Smooth muscle cell (in vitro differentiated cells): ENCODE data around the gene ZC3H12A. TPM values are rescaled to one million over a fixed set of nuclear protein-coding genes. Genes with fewer than 3 reads are reported as not detected.
A peak's percentile ranks its signal among the peaks of the same experiment; 100 is the strongest.

Experiments
- DNase-seq: peaks from one replicate; lab custom pipeline; 2025; ENCODE audit not compliant: unreplicated experiment; lab: John Stamatoyannopoulos, UW
- H2AFZ ChIP-seq: fragments of 200-600 bp; sonication (generic); 2 replicates; pipeline ENCODE4 v1.6.0; 2016; ENCODE audit warnings: antibody characterized with exemption, low read depth, mild to moderate bottlenecking
- H3F3A ChIP-seq: fragments of 200-600 bp; sonication (generic); 2 replicates; pipeline ENCODE4 v1.6.0; 2017; ENCODE audit warnings: antibody characterized with exemption, low read depth
- H3K27ac ChIP-seq: fragments of 200-600 bp; sonication (generic); 2 replicates; pipeline ENCODE4 v1.5.1; 2016; ENCODE audit warnings: low read depth, mild to moderate bottlenecking
- H3K27me3 ChIP-seq: fragments of 200-600 bp; sonication (generic); 2 replicates; pipeline ENCODE4 v1.6.1; 2016; ENCODE audit warnings: low read depth, mild to moderate bottlenecking
- H3K36me3 ChIP-seq: fragments of 200-600 bp; sonication (generic); 2 replicates; pipeline ENCODE4 v1.5.1; 2016; ENCODE audit warnings: low read depth
- H3K4me1 ChIP-seq: fragments of 200-600 bp; sonication (generic); 2 replicates; pipeline ENCODE4 v1.5.1; 2016; ENCODE audit warnings: low read depth
- H3K4me2 ChIP-seq: fragments of 200-600 bp; sonication (generic); 2 replicates; pipeline ENCODE4 v1.6.0; 2016; ENCODE audit warnings: mild to moderate bottlenecking
- H3K4me3 ChIP-seq: fragments of 200-600 bp; sonication (generic); 2 replicates; pipeline ENCODE4 v1.5.1; 2016; ENCODE audit warnings: mild to moderate bottlenecking
- H3K79me2 ChIP-seq: fragments of 200-600 bp; sonication (generic); 2 replicates; pipeline ENCODE4 v1.6.0; 2016; ENCODE audit warnings: low read depth, mild to moderate bottlenecking
- H3K9ac ChIP-seq: fragments of 200-600 bp; sonication (generic); 2 replicates; pipeline ENCODE4 v1.6.0; 2016; ENCODE audit warnings: low read depth
- H3K9me3 ChIP-seq: fragments of 200-600 bp; sonication (generic); replicated peaks from 2 replicates; pipeline ENCODE4 v1.5.1; 2016; ENCODE audit warnings: low read depth
- H4K20me1 ChIP-seq: fragments of 200-600 bp; sonication (generic); 2 replicates; pipeline ENCODE4 v1.6.0; 2016; ENCODE audit warnings: low read depth
- CTCF ChIP-seq: fragments of 200-600 bp; sonication (generic); IDR thresholded peaks from 2 replicates; pipeline ENCODE4 v1.5.1; 2017; ENCODE audit warnings: borderline replicate concordance, mild to moderate bottlenecking, antibody characterized with exemption; ENCODE audit not compliant: insufficient read depth, poor library complexity, severe bottlenecking
- WGBS: methylation state at CpG from one replicate; pipeline ENCODE4 v1.1.7; 2016; ENCODE audit warnings: low lambda C conversion rate; 5-methylcytosine and 5-hydroxymethylcytosine counted together
- polyA plus RNA-seq: library from polyadenylated mRNA; unstranded; fragments of >200 nt; fragmentation: Nextera tagmentation; extraction: Ambion mirVana; gene quantifications from 2 replicates; pipeline ENCODE4 v1.2.1, GENCODE V29; 2016
- total RNA-seq: library from RNA; depleted of rRNA; stranded (reverse); fragments of >200 nt; gene quantifications from 2 replicates; pipeline ENCODE4 v1.2.3, GENCODE V29; 2014

Gene ZC3H12A
- total and polyA plus RNA-seq, 2 experiments from 2014 or later: 13.2 to 29.6 TPM

- WGBS: 68% methylated on average over 8 of the region's 9 CpGs
- peaks cover 57% of the 10 kb centered on the region for H4K20me1 ChIP-seq
- H3K4me3 ChIP-seq: peak overlapping the region; percentile 69
- peaks cover 36% of the 10 kb centered on the region for H3K4me1 ChIP-seq
- no peak overlapping the region for H2AFZ ChIP-seq
- H3K36me3 ChIP-seq: no peaks in the 10 kb centered on the region
- peak overlapping the region; percentile 96 for H3K27ac ChIP-seq
- TF ChIP-seq CTCF: no peak
- H3K9me3 ChIP-seq: no peaks in the 10 kb centered on the region
- peaks cover 55% of the 10 kb centered on the region for H3K79me2 ChIP-seq
- no peaks in the 10 kb centered on the region for H3K27me3 ChIP-seq
- peaks cover 18% of the 10 kb centered on the region for H3F3A ChIP-seq
- peak overlapping the region; percentile 90 for H3K4me2 ChIP-seq
- DNase-seq: no peak
- peak overlapping the region; percentile 90 for H3K9ac ChIP-seq
Measured at GRCh38 chr1:37476087-37476452, 1.7 kb downstream of the ZC3H12A start.

GRCh38 chr1:37476460-37477197 is 2.2 kb downstream of the ZC3H12A start:
- Histone ChIP-seq H3K9ac (peak overlapping the region; percentile 90), H3K27ac (peak overlapping the region; percentile 96), H3K9me3 (no peaks in the 10 kb centered on the region), H2AFZ (no peak overlapping the region), H3K4me1 (peaks cover 33% of the 10 kb centered on the region), H3K4me3 (peak overlapping the region; percentile 69), H4K20me1 (peaks cover 62% of the 10 kb centered on the region), H3K36me3 (no peaks in the 10 kb centered on the region), H3F3A (peaks cover 18% of the 10 kb centered on the region), H3K79me2 (peaks cover 55% of the 10 kb centered on the region), H3K4me2 (peak overlapping the region; percentile 90), H3K27me3 (no peaks in the 10 kb centered on the region)
- DNase-seq: peak; percentile 53
- TF ChIP-seq CTCF: no peak
- 10% methylated on average over 3 of the region's 5 CpGs for WGBS

- Histone ChIP-seq H4K20me1 (peaks cover 68% of the 10 kb centered on the region), H3K36me3 (no peaks in the 10 kb centered on the region), H3F3A (peaks cover 14% of the 10 kb centered on the region), H3K27me3 (no peaks in the 10 kb centered on the region), H3K27ac (peak overlapping the region; percentile 96), H3K4me3 (peak overlapping the region; percentile 69), H3K4me2 (peak overlapping the region; percentile 90), H3K9me3 (no peaks in the 10 kb centered on the region), H2AFZ (no peak overlapping the region), H3K4me1 (peaks cover 25% of the 10 kb centered on the region), H3K79me2 (peaks cover 55% of the 10 kb centered on the region), H3K9ac (peak overlapping the region; percentile 90)
- no peak for DNase-seq
- 16% methylated on average over 10 of the region's 10 CpGs for WGBS
- TF ChIP-seq CTCF: no peak
Measured at GRCh38 chr1:37477198-37477931, 3.0 kb downstream of the ZC3H12A start.
